Stomach smooth muscle (tissue), 2 donors: ENCODE data around the gene LRRC8D.
"Not testable (repeated sequence)": the region's sequence is repeated elsewhere in the genome, so short reads cannot be mapped to it uniquely, and the experiment has no call there.

Experiments
- H3K27ac ChIP-seq: one replicate; pipeline ENCODE4 v1.7.0; 2013; ENCODE audit warnings: mild to moderate bottlenecking, low read length, inconsistent platforms
- H3K27me3 ChIP-seq, 2 donors: one replicate each; pipeline ENCODE4 v1.7.0; 2013; ENCODE audit warnings: low read length in 2 of 2; ENCODE audit not compliant: insufficient read depth in 2 of 2, control insufficient read depth in 1 of 2
- H3K36me3 ChIP-seq, 2 donors: one replicate each; pipeline ENCODE4 v1.7.0; 2013; ENCODE audit warnings: low read length in 2 of 2; ENCODE audit not compliant: control insufficient read depth in 2 of 2, insufficient read depth in 2 of 2
- H3K4me1 ChIP-seq: one replicate; pipeline ENCODE4 v1.7.0; 2013; ENCODE audit warnings: low read length; ENCODE audit not compliant: control insufficient read depth, insufficient read depth
- H3K4me3 ChIP-seq, 2 donors: one replicate each; pipeline ENCODE4 v1.7.0; 2013; ENCODE audit warnings: low read length in 2 of 2
- H3K9ac ChIP-seq, 2 donors: one replicate each; pipeline ENCODE4 v1.7.0; 2013; ENCODE audit warnings: low read length in 2 of 2, mild to moderate bottlenecking in 1 of 2
- H3K9me3 ChIP-seq, 2 donors: one replicate each; pipeline ENCODE4 v1.7.0; 2013; ENCODE audit warnings: low read length in 2 of 2; ENCODE audit not compliant: control insufficient read depth in 2 of 2
- donor health status: healthy.
- donor health status: Pancreatic carcinoma.

The LRRC8D gene

DNA sequence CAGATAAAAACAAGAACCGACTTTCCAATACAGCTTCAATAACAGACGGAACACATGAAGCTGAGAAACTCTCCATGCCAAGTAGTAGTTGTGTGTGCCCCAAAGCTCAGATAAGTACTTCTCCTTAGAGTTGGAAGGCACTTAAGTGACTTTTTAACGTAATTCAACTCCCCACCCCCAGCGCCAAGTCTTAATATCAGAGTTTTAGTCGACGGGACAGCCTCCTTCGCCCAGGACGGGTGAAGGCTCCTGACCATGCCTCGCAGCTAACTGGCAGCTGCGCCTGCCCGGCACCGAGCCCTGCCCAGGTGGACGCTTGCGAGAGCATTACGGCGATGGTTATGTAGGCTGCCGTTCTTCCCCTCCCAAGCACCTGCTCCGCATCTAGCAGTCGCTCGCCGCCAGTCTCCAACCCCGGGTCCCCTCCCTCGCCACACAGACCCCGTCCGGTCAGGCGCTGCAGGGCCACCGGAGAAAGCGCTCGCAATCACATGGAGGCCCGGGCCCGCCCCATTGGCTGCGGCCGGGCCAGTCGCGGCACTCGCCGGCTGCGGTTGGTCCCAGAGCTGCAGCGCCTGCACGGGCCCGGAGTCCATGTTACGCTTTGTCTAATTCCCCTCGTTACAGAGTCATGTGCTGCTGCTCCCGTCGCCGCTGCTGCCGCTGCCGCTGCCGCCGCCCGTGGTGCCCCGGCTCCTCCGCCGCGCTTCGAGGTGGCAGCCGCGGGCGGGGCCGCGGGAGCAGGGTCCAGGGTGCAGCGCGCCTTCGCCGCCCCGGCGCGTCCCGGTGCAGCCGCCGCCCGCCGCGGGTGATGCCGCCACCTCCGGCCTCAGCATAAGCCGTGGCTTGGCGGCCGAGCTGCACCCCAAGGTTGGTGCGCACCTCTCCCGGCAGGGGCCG, at the start of gene LRRC8D:
Gene LRRC8D (plus strand): TSS at position 611 of the 900 bp plus-strand sequence. CDS start 112,037 bp downstream, outside the sequence.
- Histone ChIP-seq H3K9ac (peak within 1 kb of the TSS; percentile 65 to 78), H3K4me1 (peaks cover 20% of the 10 kb centered on the region), H3K9me3 (no peaks in the 10 kb centered on the region), H3K27me3 (no peaks in the 10 kb centered on the region), H3K4me3 (peak within 1 kb of the TSS; percentile 70 to 86), H3K36me3 (no peaks in the 10 kb centered on the region), H3K27ac (peak within 1 kb of the TSS; percentile 53)

GRCh38 chr1:89771991-89772560, 48.8 kb upstream of the LRRC8D start:
- Histone ChIP-seq H3K27me3 (peaks cover 0 to 2% of the 10 kb centered on the region in 2 donors), H3K4me3 (no peak overlapping the region), H3K9ac (no peak overlapping the region), H3K36me3 (no peaks in the 10 kb centered on the region), H3K27ac (no peak overlapping the region), H3K9me3 (no peaks in the 10 kb centered on the region), H3K4me1 (no peaks in the 10 kb centered on the region)

DNA sequence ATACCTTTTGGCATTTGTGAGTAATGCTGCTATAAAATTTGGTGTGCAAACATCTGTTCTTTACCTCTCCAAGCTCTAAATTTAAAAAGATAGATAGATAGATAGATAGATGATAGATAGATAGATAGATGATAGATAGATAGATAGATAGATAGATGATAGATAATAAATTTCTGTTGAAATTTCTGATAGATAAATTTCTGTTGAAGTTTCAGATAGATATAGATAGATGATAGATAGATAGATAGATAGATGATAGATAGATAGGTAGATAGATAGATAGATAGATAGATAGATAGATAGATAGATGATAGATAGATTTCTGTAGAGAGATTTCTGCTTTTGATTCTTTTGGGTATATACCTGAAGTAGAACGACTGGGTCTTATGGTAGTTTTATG, 44.7 kb upstream of the LRRC8D start:
- H3K9me3 ChIP-seq, H3K27me3 ChIP-seq, H3K36me3 ChIP-seq, H3K27ac ChIP-seq, H3K4me3 ChIP-seq, H3K4me1 ChIP-seq, H3K9ac ChIP-seq: not testable (repeated sequence)

DNA sequence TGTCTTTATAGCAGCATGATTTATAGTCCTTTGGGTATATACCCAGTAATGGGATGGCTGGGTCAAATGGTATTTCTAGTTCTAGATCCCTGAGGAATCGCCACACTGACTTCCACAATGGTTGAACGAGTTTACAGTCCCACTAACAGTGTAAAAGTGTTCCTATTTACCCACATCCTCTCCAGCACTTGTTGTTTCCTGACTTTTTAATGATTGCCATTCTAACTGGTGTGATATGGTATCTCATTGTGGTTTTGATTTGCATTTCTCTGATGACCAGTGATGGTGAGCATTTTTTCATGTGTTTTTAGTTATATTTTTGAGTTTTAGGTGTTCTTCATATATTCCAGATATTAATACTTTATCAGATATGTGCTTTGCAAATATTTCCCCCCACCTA, 43.6 kb upstream of the LRRC8D start:
- not testable (repeated sequence) for H3K36me3 ChIP-seq, H3K27me3 ChIP-seq, H3K9me3 ChIP-seq, H3K4me3 ChIP-seq, H3K27ac ChIP-seq, H3K9ac ChIP-seq, H3K4me1 ChIP-seq

DNA sequence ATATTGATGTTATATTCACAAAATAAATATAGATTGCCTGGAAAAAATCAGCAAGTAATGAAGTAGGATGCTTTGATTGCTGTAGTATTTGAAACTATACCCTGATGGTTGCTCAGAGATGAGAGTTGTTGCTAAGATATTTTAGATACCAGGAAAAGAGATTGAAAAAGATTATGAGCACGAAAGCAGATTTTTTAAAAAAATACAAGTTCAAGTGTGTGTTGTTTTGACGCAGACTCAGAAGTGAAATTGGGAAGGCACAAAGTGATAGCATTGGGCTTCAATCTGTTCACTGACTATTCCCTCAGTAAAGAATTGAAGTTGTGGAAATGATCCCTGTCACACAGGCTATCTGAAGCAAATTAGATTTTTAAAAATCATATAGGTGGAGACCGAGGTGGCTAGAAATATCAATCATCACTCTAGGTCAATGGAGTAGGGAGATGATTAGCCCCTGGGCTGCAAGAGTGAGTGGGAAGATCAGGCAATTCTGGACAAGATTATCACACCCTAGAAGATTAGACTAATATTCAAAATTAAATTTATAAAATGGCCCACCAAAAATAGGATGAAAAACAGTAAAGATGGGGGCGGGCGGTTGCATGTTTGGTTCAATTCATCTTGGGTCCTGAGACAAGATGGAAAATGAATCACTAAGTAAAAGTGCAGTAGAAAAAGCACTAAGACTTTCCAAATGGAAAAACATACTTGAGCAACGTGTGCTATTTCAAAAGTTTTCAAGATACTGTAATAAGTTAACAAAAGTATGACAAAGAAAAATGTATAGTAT, 41.5 kb upstream of the LRRC8D start:
- Histone ChIP-seq H3K9me3 (no peaks in the 10 kb centered on the region), H3K4me3 (no peak overlapping the region), H3K9ac (no peak overlapping the region), H3K36me3 (no peaks in the 10 kb centered on the region), H3K27ac (no peak overlapping the region), H3K27me3 (no peaks in the 10 kb centered on the region), H3K4me1 (no peaks in the 10 kb centered on the region)

- H3K9me3 ChIP-seq, result no peaks in the 10 kb centered on the region
- H3K4me1 ChIP-seq, result no peaks in the 10 kb centered on the region
- no peak overlapping the region for H3K4me3 ChIP-seq
- H3K9ac ChIP-seq, result no peak overlapping the region
- peaks cover 0 to 2% of the 10 kb centered on the region in 2 donors for H3K27me3 ChIP-seq
- H3K36me3 ChIP-seq, result no peaks in the 10 kb centered on the region
- no peak overlapping the region for H3K27ac ChIP-seq
These were observed 40.1 kb upstream of the LRRC8D start for GRCh38 chr1:89780721-89781120.

GRCh38 chr1:89781494-89782126, 39.2 kb upstream of the LRRC8D start:
- no peak overlapping the region for H3K27ac ChIP-seq
- no peaks in the 10 kb centered on the region for H3K9me3 ChIP-seq
- no peaks in the 10 kb centered on the region for H3K4me1 ChIP-seq

GRCh38 chr1:89786628-89787214, 34.1 kb upstream of the LRRC8D start:
- Histone ChIP-seq H3K36me3 (no peaks in the 10 kb centered on the region), H3K4me3 (no peak overlapping the region), H3K9me3 (no peaks in the 10 kb centered on the region), H3K27ac (no peak overlapping the region), H3K9ac (no peak overlapping the region), H3K27me3 (peaks cover 0 to 2% of the 10 kb centered on the region in 2 donors), H3K4me1 (no peaks in the 10 kb centered on the region)

More at GRCh38 chr1:89781494-89782126, 39.2 kb upstream of the LRRC8D start:
- H3K4me3 ChIP-seq, result no peak overlapping the region
- no peaks in the 10 kb centered on the region for H3K36me3 ChIP-seq
- no peak overlapping the region for H3K9ac ChIP-seq
- peaks cover 0 to 2% of the 10 kb centered on the region in 2 donors for H3K27me3 ChIP-seq

DNA sequence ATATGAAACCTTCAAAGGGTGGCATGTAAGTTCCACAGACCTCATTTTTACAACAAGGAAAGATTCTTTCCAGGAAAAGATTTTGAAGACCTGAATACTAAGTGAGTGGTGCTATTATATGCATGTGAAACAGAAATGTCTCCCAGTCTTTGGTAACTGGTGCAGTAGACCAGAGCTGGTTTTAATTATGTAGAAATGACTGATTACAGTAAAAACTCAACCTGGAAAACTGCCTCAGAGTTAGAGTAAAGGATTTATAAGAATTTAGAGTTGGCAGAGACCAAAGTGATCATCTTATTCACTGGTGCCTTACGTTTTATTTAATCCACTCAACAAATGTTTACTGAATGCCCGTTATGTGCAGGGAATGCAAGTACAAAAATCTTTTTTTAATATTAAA, 30.2 kb upstream of the LRRC8D start:
- Histone ChIP-seq H3K4me3 (no peak overlapping the region), H3K27me3 (no peaks in the 10 kb centered on the region), H3K4me1 (no peaks in the 10 kb centered on the region), H3K9me3 (no peaks in the 10 kb centered on the region), H3K36me3 (no peaks in the 10 kb centered on the region), H3K27ac (no peak overlapping the region), H3K9ac (no peak overlapping the region)

GRCh38 chr1:89791064-89791726, 29.6 kb upstream of the LRRC8D start:
- Histone ChIP-seq H3K27ac (no peak overlapping the region), H3K9ac (no peak overlapping the region), H3K4me3 (no peak overlapping the region), H3K9me3 (no peaks in the 10 kb centered on the region), H3K27me3 (no peaks in the 10 kb centered on the region), H3K36me3 (no peaks in the 10 kb centered on the region), H3K4me1 (no peaks in the 10 kb centered on the region)
